ENCODE data around the gene USP3. TPM values are rescaled to one million over a fixed set of nuclear protein-coding genes. Genes with fewer than 3 reads are reported as not detected.

Gene USP3
- total and polyA plus RNA-seq, 2 donors (not counting 1 experiment from before 2014, with no cell fraction given) = 43.4 to 152 TPM

DNA sequence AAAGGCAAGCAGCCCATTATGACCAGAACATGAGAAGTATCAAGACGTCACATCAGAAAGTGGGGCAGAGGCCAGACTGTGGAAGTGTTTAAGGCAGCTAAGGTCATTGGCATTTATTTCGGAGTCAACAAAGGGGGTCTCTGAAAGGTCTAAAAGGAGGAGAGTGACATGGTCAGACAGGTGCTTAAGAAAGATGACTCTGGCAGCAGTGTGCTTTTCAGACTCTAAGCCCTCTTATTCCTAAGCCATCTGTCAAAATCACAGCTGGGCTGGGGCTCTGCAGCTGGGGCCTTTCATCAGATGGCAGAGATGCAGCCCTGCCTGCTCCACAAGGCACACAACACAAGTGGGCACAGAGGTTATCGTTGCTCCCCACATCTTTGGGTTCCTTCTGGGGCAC is 106.8 kb downstream of the USP3 start:
- Histone ChIP-seq H4K20me1 (ENCODE audit: control insufficient read depth, insufficient read depth, low read length, poor library complexity, severe bottlenecking) (no peaks in the 10 kb centered on the region), H3K9ac (ENCODE audit: low read length) (no peak overlapping the region), H3K4me1 (ENCODE audit: control insufficient read depth in 2 of 2, insufficient read depth in 2 of 2, low read length in 2 of 2) (peaks cover 14 to 17% of the 10 kb centered on the region in 2 donors), H3K4me2 (replicated peaks; ENCODE audit: low read depth, low read length, poor library complexity, severe bottlenecking) (no peak overlapping the region), H3K36me3 (replicated peaks in 1 of 2; ENCODE audit: control extremely low read depth in 1 of 2, control insufficient read depth in 1 of 2, extremely low read depth in 1 of 2, insufficient read depth in 2 of 2, low read length in 1 of 2) (peaks cover 10 to 73% of the 10 kb centered on the region in 2 experiments), H3K27me3 (replicated peaks in 1 of 4; ENCODE audit: control extremely low read depth in 1 of 4, control insufficient read depth in 3 of 4, insufficient read depth in 4 of 4, low read length in 3 of 4) (no peaks in the 10 kb centered on the region), H3K9me3 (ENCODE audit: control extremely low read depth in 1 of 3, control insufficient read depth in 2 of 3, insufficient read depth in 1 of 3, low read length in 2 of 3) (no peaks in the 10 kb centered on the region), H3K79me2 (ENCODE audit: control insufficient read depth, insufficient read depth, low read length) (peaks cover 12% of the 10 kb centered on the region), H3K4me3 (ENCODE audit: control extremely low read depth in 1 of 5, extremely low read depth in 1 of 5, insufficient read depth in 1 of 5, low read depth in 2 of 5, low read length in 4 of 5) (no peak overlapping the region), H2AFZ (ENCODE audit: insufficient read depth, low read depth, low read length, poor library complexity, severe bottlenecking) (no peak overlapping the region), H3K27ac (ENCODE audit: low read length in 2 of 2) (peak overlapping the region in 1 of 2 donors; percentile 77)
- ChIA-PET CTCF (interaction anchor here (1.1 to 6.7 kb wide), 10 partner anchors 9 to 458 kb away, joined by 3 to 47 read pairs (median 4); no protein-coding TSS in a partner anchor), POLR2A (no interaction called here)
- intact Hi-C loops (cut with micrococcal nuclease) = loop anchor here (10.0 kb wide), 1 partner anchor 54 kb away; no protein-coding TSS in a partner anchor
- no peak for ATAC-seq (ENCODE audit: low read depth)
- Mint-ChIP-seq H3K27ac (peak overlapping the region; percentile 78), H3K4me1 (peaks cover 17% of the 10 kb centered on the region), H3K4me3 (no peak overlapping the region), H3K27me3 (no peaks in the 10 kb centered on the region), H3K9me3 (ENCODE audit: insufficient read depth) (no peaks in the 10 kb centered on the region)
- DNase-seq = no peak
- WGBS (ENCODE audit: insufficient coverage) = 70% methylated on average over 3 of the region's 3 CpGs
- no peak for TF ChIP-seq CTCF (IDR thresholded peaks at IDR 0.05)
- no peak for TF ChIP-seq EZH2 (IDR thresholded peaks at IDR 0.05; ENCODE audit: borderline replicate concordance, insufficient read depth, low read depth, low read length, poor library complexity, severe bottlenecking)

DNA sequence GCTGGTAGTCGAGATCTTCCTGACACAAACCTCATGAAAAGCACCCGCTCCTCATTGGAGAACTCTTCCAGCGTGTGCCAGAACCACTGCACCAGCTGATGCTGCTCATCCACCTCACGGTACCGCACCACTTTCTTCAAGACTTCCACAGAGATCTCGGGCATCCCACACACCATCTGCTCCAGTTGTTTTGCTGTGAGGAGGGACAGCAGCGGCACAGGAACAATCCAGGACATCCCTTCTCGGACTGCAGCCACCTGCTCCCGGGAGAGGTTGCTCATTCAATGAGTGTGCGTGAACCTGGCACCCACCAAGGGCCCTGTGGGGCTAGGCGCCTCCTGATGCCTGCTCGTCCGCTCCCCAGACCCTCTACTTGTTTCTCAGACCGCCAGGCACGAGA is 107.9 kb downstream of the USP3 start:
- no peak for ATAC-seq (ENCODE audit: low read depth)
- H3K9me3 ChIP-seq (ENCODE audit: control extremely low read depth in 1 of 3, control insufficient read depth in 2 of 3, insufficient read depth in 1 of 3, low read length in 2 of 3) = no peaks in the 10 kb centered on the region
- no peak for TF ChIP-seq CTCF (IDR thresholded peaks at IDR 0.05)
- no peak for TF ChIP-seq EZH2 (IDR thresholded peaks at IDR 0.05; ENCODE audit: borderline replicate concordance, insufficient read depth, low read depth, low read length, poor library complexity, severe bottlenecking)
- no peaks in the 10 kb centered on the region for H3K9me3 Mint-ChIP-seq (ENCODE audit: insufficient read depth)
- H3K4me1 Mint-ChIP-seq = peaks cover 13% of the 10 kb centered on the region
- intact Hi-C loops (cut with micrococcal nuclease) = loop anchor here (10.0 kb wide), 1 partner anchor 53 kb away; no protein-coding TSS in a partner anchor
- no peak overlapping the region for H3K27ac ChIP-seq (ENCODE audit: low read length in 2 of 2)
- no peak overlapping the region for H3K4me3 Mint-ChIP-seq
- peak overlapping the region; percentile 64 for H3K27ac Mint-ChIP-seq
- no peak overlapping the region for H3K9ac ChIP-seq (ENCODE audit: low read length)
- peaks cover 11% of the 10 kb centered on the region in 2 donors for H3K4me1 ChIP-seq (ENCODE audit: control insufficient read depth in 2 of 2, insufficient read depth in 2 of 2, low read length in 2 of 2)
- H3K4me3 ChIP-seq (ENCODE audit: control extremely low read depth in 1 of 5, extremely low read depth in 1 of 5, insufficient read depth in 1 of 5, low read depth in 2 of 5, low read length in 4 of 5) = no peak overlapping the region
- POLR2A ChIA-PET = no interaction called here
- H3K79me2 ChIP-seq (ENCODE audit: control insufficient read depth, insufficient read depth, low read length) = peaks cover 12% of the 10 kb centered on the region
- WGBS (ENCODE audit: insufficient coverage) = over 99% methylated on average over 9 of the region's 15 CpGs
- H3K36me3 ChIP-seq (replicated peaks in 1 of 2; ENCODE audit: control extremely low read depth in 1 of 2, control insufficient read depth in 1 of 2, extremely low read depth in 1 of 2, insufficient read depth in 2 of 2, low read length in 1 of 2) = peaks cover 10 to 73% of the 10 kb centered on the region in 2 experiments
- no peak overlapping the region for H3K4me2 ChIP-seq (replicated peaks; ENCODE audit: low read depth, low read length, poor library complexity, severe bottlenecking)
- no peak for DNase-seq
- no peak overlapping the region for H2AFZ ChIP-seq (ENCODE audit: insufficient read depth, low read depth, low read length, poor library complexity, severe bottlenecking)
- H3K27me3 ChIP-seq (replicated peaks in 1 of 4; ENCODE audit: control extremely low read depth in 1 of 4, control insufficient read depth in 3 of 4, insufficient read depth in 4 of 4, low read length in 3 of 4) = no peaks in the 10 kb centered on the region
- H3K27me3 Mint-ChIP-seq = no peaks in the 10 kb centered on the region
- CTCF ChIA-PET = interaction anchor here (1.1 to 6.7 kb wide), 7 partner anchors 13 to 457 kb away, joined by 3 to 47 read pairs (median 4); no protein-coding TSS in a partner anchor
- H4K20me1 ChIP-seq (ENCODE audit: control insufficient read depth, insufficient read depth, low read length, poor library complexity, severe bottlenecking) = no peaks in the 10 kb centered on the region

Measured in B cell (primary cell).